GM19025 (cell line): ENCODE data around the gene CELA2A.
"Not testable (repeated sequence)": the region's sequence is repeated elsewhere in the genome, so short reads cannot be mapped to it uniquely, and the experiment has no call there.

Experiments used
- ATAC-seq: cut with Tn5 transposase; IDR thresholded peaks from one replicate; pipeline ENCODE4 v1.9.1; 2021; ENCODE audit warnings: mild to moderate bottlenecking, low read depth, moderate library complexity; ENCODE audit not compliant: unreplicated experiment

CELA2A gene

GRCh38 chr1:15442759-15443158 lies 13.8 kb upstream of the CELA2A start:
- no peak for ATAC-seq

- ATAC-seq, result no peak
Observed at GRCh38 chr1:15443281-15443680, 13.3 kb upstream of the CELA2A start.

GRCh38 chr1:15444468-15445389 lies 11.8 kb upstream of the CELA2A start:
- no peak for ATAC-seq

GRCh38 chr1:15445390-15446122 lies 11.0 kb upstream of the CELA2A start:
- ATAC-seq, result no peak

GRCh38 chr1:15446212-15446611 lies 10.3 kb upstream of the CELA2A start:
- no peak for ATAC-seq

GRCh38 chr1:15448877-15449462 lies 7.6 kb upstream of the CELA2A start:
- ATAC-seq, result no peak

- no peak for ATAC-seq
Observed at GRCh38 chr1:15449567-15449966, 7.0 kb upstream of the CELA2A start.

- no peak for ATAC-seq
Observed at GRCh38 chr1:15451014-15451722, 5.4 kb upstream of the CELA2A start.

- no peak for ATAC-seq
Observed at GRCh38 chr1:15452216-15452615, 4.3 kb upstream of the CELA2A start.

GRCh38 chr1:15452866-15453571 lies 3.5 kb upstream of the CELA2A start:
- ATAC-seq, result no peak

GRCh38 chr1:15453734-15454133 lies 2.8 kb upstream of the CELA2A start:
- no peak for ATAC-seq

GRCh38 chr1:15454256-15454655 lies 2.3 kb upstream of the CELA2A start:
- no peak for ATAC-seq

GRCh38 chr1:15455522-15455921 lies 1.0 kb upstream of the CELA2A start:
- no peak for ATAC-seq

- ATAC-seq, result no peak
Observed at GRCh38 chr1:15457585-15457984, 1.1 kb downstream of the CELA2A start.

GRCh38 chr1:15458388-15458787 lies 1.9 kb downstream of the CELA2A start:
- not testable (repeated sequence) for ATAC-seq

- no peak for ATAC-seq
Observed at GRCh38 chr1:15459771-15460707, 3.5 kb downstream of the CELA2A start.

- ATAC-seq, result no peak
Observed at GRCh38 chr1:15460708-15461095, 4.2 kb downstream of the CELA2A start.

GRCh38 chr1:15463064-15463800 lies 6.7 kb downstream of the CELA2A start:
- ATAC-seq, result not testable (repeated sequence)
